Measurements from ENCODE around the gene ILDR2.

The ILDR2 gene

DNA sequence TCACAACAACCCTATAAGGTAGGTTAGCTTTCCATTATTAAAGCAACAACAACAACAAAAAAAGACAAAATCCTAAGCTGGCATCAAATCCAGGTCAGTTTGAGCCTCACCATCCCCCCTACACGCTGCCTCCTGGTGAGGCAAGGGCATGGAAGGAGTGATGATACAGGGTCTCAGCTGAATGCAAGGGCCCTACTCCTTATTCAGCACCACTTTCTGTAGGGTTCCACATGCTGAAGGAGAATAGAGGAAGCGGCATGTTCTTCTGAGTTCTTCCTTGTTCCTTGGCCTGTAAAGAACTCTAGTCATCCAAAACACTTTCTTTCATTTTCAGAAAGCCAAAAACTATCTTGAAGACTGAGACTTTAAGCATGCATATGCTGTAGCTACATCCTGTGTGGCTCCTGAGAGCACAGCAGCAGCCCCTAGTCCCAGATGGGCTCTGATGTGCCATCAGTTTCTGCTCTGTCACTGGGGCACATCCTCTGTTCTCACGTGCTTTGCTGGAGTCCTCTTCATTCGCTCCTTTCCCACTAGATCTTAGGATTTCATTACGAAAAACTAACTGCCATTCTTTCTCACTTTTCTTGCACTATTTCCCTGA, 6.2 kb downstream of the ILDR2 start:
- no peak for DNase-seq (ENCODE audit: low spot score)

DNA sequence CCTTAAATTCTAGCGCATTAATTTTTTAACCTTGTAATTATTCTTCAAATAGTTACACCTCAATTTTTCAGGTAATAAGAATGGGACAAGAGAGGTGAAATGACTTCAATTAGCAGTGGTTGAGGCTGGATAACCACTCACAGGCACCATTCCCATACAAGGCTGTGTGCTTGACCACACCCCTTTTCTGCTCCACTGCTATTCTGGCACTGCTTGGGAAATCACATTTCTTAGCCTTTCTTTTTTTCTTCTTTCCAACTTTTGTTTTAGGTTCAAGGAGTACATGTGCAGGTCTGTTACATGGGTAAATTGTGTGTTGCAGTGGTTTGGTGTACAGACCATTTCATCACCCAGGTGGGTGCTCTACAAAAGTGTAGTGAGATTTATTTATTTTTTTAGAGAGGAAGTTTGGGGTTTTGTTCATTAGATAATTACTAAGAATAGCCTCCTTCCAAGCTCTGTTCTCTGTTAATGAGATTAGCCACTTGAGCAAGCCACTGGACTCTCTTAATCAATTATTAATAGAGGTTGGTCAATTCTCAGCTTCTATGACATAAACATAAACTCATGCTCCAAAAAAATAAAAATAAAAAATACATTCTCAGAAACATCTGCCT, 14.4 kb downstream of the ILDR2 start:
- no peak for DNase-seq (ENCODE audit: low spot score)

DNA sequence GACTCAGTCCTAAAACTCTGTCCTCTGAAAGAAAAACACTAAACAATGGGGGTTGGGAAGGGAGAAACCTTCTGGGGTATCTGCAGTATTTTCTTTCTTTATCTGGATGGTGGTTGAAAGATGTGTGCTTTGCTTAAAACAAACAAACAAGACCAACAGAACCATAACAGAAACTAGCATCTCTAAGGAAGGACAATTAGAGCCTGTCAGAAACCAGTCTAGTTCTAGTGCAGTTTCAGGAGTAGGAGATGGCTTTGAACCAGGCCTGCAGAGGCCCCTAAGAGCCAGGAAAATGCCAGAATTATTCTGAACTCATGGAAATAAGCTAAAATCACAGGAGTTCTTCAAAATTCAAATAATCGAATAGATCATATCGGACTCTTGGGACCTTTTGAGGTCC, 18.5 kb downstream of the ILDR2 start:
- DNase-seq (ENCODE audit: low spot score), result no peak

DNA sequence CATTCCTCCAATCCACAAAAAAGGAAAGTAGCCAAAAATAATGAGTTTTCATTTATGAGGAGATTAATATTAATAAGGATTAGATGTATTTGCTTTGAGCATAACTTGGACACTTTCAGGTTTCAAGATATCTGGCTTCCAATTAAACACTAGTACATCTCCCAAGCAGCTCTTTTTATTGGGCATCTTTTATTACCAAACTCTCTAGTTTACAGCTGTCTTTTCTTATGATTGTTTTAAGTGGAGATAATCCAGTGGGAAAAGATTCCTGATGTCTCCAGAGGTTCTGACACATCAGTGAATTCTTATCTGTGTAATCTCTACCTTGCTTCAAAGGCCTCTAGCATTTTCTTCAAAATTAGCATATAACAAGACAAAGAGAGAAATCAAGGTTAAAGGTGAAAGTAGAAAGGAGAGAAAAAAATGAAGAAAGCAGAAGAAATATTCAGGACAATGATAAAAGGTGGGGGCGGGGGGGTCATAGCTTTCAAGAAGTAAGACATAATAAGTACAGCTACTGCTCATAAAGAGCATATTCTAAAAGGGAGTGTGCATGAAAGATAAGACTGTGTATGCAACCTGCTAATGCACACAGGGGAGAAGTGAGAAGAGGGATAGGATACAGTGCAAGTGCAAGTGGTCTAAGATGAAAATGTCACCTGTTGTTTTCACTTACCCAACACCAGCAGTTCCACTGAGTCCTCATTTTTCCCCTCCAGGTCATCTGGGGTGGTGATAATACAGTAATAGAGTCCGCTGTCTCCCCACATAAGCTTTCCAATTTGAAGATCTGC, 19.1 kb downstream of the ILDR2 start:
- no peak for DNase-seq (ENCODE audit: low spot score)

DNA sequence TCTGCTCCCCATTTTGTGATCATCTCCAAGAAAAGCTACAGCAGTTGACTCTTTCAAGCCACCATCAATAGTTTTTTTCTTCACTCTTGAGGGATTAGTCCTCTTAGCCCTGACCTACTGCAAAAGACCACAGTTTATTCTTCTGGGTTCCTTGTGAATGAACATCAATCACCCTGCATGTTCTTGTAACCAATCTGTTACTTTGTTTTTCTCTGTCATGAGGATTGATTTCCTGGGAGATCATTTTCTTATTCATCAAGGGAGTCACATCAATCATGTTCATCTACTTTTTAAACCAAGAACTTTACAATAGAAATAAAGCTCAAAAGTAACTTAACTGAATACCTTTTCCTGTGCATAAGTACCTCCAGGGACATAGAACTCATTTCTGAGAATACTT, 21.8 kb downstream of the ILDR2 start:
- DNase-seq (ENCODE audit: low spot score), result no peak

DNA sequence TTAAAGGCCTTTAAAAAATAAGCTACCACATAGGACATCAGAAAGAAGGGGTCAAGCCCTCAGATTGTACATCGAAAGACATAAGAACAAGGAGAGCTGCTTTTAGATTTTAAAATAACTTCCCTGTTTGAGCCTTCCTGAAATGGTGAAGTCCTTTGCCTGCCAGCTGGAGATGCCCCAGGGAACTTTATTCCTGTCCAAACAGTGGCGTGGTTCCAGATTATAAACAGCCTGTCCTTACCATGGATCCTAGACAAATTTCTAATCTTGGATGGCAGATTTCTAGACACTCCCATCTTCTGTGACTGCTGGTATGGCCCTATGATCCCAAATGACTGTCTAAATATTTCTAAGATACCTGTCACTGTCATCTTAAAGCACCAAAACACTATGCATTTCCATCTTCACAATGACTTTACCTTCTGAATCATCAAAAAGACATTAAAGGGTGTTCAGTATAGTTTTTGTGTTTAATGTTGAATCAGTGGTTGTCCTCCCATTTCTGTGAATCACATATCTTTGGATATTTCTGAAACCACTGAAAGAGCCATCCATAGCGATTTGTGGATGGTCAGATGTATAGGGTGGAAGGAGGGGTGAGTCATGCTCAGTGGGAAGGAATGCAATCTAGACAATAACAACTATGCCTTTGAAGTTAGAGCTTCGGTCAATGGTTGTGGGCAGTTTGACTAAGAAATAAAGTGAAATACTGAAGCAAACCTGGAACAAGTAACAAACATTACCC, 23.2 kb downstream of the ILDR2 start:
- peak; percentile 66 for DNase-seq (ENCODE audit: low spot score)

DNA sequence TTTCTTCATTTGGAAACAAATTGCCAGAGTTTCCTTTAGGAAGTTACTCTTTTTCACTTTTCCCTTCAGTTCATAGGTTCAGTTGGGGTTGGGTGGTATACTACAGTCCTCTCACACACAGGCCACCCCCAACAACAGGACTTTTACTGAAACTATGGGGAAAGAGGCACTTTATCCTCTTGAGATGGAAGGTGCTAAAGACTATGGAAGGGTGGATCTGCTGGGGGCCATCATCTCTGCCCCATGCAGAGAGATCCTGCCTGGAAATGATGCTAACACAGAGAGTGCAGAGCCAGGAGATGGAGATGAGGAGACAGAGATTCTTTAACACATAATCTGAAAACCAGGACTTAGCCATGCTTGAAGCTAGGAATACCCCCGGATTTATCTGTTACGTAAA, 24.3 kb downstream of the ILDR2 start:
- DNase-seq (ENCODE audit: low spot score), result no peak

DNA sequence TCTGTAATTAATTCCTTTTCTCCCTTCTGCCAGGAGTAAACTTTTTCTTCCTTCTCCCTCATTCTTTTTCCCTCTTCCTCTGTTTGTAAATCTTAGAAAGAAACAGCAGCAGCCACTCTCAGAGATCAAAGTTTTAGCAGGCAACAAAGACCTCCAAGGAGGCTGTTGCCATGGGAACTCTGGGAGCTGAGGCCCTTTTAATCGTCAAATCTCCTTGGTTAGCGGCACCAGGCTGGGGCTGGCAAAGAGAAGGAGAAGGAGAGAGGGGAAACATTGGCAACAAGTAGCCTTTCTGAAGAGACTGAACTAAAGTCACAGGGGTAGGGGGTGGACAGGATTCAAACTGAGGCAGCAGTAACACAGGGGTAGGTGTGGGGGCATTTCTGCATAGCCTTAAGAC, 25.2 kb downstream of the ILDR2 start:
- no peak for DNase-seq (ENCODE audit: low spot score)

DNA sequence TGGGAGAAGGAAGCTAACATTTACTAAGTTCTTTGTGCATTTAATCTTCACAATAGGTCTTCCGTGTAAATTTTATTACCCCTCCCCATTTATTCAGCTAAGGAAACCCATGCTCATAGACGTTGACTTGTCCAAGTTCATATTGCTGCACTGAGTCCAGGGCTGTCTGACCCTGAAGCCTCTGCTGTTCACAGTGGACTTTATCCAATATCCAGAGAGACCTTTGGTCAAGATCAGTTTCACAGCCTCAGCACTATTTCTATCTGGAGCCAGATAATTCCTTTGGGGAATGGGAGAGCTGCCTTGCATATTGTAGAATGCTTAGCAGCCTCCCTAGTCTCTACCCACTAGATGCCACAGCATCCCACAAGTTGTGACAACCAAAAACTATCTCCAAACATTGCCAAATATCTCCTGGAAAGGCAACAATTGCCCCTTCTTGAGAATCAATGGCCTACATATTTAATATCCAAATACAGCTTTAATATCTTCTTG, 26.4 kb downstream of the ILDR2 start:
- no peak for DNase-seq (ENCODE audit: low spot score)

DNA sequence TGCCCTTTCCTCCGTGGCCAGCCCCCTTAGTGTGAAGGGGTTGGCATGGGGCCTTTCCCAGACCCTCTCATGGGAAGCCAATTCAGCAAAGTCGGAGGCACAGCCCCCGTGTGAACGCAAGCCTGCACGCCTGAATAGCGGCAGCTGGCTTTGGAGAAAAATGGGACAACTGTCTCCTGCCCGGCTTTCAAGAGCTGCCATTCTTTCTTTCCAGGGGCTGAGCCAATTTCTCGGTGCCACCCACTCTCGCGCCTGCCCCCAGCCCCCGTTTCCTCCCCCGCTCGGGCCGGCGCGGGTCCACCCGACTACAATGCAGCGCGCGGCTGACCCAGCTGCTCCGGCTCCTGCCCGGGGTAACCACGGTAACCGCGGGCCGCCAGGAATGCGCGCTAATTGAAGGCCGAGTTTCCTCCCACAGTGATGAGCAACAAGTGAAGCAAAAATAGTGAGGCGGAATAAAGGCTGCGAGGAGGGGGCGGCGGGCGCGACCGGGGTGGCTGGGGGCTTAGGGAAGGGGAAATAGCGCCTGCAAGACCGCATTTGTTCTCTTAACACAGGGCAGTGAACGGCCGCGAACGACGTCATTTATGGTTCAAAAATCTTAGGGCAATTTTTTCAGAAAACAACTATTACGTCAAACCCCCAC, 27.8 kb downstream of the ILDR2 start:
- DNase-seq (ENCODE audit: low spot score), result no peak

DNA sequence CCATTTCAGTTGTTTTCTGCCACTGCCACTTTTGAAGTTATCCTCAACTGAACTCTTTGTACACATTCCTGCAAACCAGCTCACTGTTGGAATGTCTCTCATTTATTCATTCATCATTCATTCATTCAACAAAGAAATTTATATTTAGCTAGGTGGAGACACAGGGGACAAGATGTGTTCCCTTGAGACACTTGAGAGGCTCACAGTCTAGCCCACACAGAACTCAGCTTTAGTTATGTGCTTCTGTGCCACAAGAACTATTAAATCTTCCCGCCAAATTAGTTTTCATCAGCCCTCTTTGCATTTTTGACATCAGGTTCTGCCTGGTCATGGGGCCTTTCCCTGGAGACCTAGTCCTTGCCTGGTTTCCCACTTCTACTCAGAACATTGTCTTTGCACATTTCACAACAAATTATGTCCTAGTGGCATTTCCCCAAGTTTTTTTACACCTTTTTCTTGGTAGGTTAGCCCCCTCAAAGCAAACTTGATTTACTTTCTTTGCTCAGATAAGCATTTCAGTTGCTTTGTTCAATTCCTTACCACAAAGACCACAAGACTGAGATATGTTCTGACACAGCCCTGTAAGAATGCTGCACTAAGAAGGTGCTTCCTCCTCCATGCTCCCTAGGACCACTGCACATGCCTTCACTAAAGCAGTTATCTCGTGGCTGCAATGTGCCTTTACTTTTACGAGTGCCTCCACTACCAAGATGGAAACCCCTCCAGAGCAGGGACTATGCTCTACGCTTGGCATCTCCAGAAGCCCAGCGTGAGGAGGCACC, 31.0 kb downstream of the ILDR2 start:
- DNase-seq (ENCODE audit: low spot score), result peak; percentile 8

DNA sequence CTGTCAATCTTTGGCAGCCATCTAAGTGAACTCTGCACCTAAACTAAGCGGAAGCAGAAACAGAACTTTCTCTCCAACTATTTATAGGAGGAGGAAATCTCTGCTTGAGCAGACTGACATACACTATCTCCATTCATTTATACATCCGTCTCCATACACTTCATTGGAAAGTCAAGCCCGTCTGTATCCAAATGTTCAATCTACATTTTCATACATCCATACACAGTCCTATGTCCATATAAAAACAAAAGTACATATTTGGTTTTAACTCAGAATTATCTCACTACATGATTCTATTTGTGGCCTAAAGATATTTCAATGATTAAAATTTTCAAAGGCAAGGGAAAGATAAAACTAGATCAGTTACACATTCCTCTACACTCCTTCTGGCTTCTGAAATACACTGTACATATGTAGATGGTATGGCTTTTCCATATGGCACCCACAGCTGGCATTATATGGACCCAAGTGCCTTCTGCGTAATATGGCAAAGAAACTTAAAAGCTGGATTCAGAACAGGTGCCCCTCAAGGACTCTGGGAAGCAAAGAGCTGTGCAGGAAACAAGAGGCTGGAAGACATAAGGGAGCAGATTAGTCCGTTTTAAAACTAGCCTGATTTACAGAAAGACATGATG, 35.5 kb downstream of the ILDR2 start:
- DNase-seq (ENCODE audit: low spot score), result no peak

DNA sequence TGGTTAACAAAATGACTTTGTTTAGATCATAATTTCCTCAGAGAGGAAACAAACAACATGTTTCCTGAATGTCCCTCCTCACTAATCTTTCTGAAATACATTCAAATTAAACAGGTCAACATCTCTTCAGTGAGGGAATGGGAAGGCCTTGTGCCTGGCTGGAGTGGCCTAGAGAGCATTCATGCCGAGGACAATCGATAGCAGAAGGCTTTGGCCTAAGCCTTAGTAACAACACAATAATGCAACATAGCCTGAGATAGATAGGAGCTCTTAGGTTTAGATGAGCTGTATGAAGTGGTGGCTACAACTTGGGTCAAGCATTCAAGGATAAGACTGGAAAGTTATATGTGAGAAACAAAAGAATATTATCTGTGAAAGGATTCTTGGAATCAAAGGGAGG, 37.4 kb downstream of the ILDR2 start:
- DNase-seq (ENCODE audit: low spot score), result no peak

DNA sequence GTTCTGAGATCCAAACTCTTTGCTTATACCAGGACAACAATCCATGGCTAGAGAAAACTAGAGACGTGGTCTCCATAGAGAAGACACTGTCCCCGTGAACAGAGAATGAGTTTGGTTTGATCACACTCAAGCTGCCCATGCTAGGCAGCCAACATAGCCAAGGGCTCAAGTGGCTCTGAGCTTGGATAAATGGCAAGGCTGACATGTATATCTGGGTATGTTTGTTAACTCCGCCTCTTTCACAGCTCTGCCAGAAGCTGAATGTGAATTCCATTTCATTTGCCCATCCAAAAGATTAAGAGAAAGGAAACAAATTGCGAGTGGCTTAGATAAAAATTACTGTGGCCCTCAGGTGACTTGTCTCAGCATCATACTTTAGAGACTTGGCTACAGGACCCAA, 38.0 kb downstream of the ILDR2 start:
- no peak for DNase-seq (ENCODE audit: low spot score)

DNA sequence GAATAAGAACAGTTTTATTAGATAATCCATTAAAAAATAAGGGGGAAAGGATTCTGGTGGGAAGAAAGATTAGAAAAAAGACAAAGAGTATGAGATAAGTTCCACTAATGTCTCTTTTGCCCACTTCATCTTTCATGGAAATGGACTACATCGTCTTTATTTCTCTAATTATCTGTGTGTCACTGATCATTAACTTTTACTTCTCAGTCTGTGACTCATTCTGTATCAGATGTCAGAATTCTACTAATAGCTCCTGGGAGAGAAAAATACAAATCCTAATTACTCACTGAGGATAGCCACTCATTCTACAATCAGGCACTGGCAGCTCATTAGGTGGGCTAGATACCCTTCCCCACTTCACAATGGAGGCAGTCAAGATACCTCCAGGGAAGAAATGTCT, 41.7 kb downstream of the ILDR2 start:
- no peak for DNase-seq (ENCODE audit: low spot score)

DNA sequence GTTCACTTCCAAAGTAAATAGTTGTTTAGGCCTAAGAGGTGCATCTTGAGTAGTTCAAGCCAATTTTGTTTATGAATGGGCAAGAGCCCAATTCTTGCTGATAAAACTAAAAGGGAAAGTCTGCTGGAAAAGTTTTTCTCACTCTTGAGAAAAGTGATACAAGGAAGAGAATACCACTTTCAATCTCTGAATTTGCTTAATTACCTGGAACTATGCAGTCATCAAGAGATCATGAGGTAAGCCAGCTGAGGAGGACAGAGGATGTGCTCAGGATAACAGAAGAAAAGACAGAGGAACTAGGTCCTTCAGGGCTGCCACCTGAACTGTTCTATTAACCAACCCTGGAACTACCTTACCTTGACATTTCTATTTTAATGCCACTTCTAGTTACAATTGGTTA, 42.2 kb downstream of the ILDR2 start:
- DNase-seq (ENCODE audit: low spot score), result no peak

DNA sequence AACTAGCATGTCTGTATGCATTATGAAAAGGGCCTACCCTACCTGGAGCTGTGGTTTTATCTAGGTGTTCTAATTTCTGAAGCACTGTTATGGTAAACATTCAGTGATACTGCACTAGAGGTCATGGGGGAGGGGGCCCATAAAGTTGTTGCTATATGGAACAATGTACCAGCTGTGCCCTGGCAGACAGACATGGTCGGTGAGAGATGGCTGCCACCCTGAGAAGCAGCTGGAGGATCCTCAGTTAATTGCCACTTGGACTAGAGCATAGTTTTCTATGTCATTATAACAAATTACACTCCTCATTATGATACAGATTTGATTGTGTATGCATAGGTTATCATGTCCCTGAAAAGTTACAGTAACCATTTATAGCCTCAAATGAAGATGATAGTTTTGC, 45.4 kb downstream of the ILDR2 start:
- DNase-seq (ENCODE audit: low spot score), result no peak

DNA sequence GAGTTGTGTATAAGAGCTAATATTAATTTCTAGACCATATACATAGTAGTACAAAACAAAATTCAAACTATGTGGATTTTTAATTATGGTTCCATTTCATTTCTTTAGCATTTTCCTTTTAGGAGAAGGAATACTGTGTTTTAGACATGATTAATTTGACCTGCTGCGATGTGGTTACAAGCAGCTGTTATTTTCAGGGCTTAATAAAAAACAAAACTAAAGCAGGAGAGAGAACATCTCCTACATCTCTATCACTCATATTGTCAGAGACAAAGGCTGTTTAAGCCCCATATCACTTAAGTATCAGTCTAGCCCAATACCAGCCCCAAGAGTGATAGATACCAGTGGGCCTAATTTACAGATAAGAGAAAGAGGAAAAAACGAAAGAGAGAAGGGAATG, 47.6 kb downstream of the ILDR2 start:
- DNase-seq (ENCODE audit: low spot score), result no peak

DNA sequence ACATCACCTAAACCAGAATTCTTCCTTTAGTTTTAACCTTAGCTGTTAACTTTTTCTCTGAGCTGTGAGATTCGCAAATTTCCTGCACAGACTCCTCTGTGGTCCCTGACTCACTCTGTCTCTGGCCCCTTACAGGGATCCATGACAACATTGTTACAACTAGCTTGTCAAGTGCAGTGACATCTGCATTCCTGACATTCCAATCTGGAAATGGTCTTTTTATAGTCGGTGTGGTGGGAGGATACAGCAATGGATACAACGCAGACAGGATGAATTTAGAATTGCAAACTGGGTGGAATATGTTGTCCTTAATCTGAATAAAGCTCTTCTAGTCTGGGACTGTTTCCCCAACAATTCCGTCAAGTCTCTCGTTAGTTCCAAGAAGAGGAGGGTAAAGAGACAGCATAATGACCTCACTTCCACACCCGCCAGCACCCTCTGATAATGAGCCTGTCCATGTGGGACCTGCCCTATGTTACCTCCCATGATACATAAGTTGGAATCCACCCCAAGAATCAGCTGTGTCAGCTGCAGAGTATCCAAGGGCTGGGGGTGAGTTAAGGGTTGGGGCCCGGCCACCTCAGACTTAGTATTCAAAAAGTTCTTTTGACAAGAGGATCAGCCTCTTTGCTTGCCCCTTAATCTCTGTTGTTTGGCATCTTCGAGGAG, 49.4 kb downstream of the ILDR2 start:
- DNase-seq (ENCODE audit: low spot score), result peak; percentile 18

DNA sequence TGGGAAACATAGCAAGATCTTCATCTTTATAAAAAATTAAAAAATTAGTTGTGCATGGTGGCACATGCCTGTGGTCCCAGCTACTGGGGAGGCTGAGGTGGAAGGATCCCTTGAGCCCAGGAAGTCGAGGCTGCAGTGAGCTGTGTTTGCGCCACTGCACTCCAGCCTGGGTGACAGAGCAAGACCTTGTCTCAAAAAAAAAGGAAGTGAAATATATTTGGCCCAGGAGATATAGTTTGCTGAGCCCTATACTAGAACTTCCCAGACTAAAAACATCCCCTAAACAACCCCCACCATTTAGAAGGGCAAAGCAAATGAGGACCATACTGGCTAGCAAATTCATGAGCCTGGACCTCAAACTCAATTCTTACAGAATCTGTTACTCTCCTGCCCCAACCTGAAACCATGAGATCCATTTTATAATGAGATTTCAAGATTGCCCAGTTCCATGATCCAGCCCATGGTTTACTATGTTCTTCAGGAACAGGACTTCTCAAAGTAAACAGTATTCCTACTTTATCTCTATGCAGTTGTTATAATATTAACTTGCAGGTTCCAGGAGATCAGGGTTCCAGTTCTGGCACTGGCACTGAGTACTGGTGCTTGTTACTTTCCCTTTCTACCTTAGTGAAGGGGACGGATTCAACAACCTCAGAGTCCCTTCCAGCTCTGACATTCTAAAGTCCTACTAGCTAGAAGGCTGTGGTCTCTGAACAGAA, 50.4 kb downstream of the ILDR2 start:
- no peak for DNase-seq (ENCODE audit: low spot score)
